NCI-H2171 (cell line): ENCODE data around the gene CPVL.
A peak's percentile ranks its signal among the peaks of the same experiment; 100 is the strongest.

Experiments
- DNase-seq: peaks from one replicate; lab custom pipeline; 2025; lab: John Stamatoyannopoulos, UW

Gene CPVL

DNA sequence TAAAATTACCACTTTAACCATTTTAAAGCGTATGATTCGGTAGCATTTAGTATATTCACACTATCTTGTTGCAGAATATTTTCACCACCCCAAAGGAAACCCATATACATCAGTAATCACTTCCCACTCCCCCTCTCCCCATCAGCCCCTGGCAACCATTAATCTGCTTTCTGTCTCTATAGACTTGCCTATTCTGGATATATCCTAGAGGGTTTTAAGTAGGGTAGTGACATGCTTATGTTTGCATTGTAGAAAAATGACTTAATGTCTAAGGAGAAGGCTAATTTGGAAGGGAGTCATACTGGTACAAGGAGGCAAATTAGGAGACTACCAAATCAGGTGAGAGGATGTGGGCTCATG lies 145.6 kb downstream of the CPVL start:
- no peak for DNase-seq

DNA sequence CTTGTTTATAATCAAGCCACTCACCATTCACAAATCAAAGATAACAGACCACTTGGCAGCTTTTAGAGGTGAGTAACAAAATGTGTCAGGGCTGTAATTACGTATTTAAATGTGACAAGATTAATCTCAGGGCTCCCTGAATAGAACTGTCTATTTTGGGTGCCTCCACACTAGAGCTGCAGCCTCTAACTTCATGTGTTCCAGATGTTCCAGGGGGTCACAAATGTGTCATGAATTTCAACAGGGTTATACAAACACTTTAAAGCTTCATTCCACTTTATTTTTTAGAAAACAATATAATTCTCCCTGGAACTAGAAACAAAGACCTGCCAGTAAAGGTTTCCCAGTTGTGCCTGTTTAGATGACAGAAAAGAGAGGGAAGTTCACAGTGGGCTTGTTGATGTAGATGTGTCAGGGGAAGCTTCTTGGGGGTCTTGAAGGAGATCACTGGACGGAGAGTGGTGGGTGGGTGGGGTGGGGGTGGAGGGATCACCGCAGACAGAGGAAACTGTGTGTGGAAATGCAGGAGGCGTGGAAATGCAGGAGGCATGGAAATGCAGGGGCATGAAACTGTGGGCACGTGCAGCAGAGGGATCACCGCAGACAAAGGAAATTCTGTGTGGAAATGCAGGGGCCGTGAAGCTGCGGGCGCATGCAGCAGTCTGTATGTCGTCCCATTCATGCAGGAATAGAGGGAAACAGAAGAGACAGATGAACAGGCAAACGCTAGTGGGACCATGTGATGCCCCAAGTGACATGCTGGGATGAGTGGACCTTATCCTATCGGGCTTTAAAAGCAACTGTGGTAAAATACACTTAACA lies 146.2 kb downstream of the CPVL start:
- DNase-seq = no peak

DNA sequence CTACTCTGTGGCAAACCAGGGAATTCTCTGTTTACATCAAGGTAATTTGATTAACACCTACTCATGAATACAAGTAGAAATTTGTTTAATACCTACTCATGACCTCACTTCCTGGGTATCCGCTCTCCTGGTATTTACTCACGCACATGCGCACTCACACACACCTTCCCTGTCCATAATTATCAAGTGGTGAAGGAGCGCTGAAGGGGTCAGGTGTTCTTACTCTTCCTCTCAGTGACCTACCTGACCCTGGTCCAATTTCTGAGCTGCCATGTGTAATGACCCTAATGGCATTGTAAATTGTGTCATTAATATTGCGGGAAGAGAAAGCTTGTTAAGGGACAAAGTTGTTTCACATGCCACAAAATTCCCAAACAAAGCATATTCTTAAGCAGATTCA lies 146.9 kb downstream of the CPVL start:
- no peak for DNase-seq

DNA sequence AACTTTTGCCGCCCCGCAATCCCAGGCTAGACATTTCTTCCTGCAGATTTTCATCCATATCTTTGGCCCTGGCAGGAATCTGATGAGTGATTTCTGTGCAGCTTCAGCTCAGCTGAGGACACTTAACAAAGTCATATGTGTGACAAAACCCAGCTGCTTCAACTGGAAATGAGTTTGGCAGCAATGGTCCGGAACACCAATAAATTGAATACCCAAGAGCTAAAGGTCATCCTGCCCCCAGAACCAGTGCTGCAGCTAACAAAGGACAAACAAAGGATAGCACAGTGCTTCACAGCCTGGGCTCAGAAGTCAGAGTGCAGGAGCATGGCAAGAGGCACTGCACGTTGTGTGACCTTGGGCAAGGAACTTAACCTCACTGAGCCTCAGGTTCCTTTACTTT lies 148.2 kb downstream of the CPVL start:
- no peak for DNase-seq

DNA sequence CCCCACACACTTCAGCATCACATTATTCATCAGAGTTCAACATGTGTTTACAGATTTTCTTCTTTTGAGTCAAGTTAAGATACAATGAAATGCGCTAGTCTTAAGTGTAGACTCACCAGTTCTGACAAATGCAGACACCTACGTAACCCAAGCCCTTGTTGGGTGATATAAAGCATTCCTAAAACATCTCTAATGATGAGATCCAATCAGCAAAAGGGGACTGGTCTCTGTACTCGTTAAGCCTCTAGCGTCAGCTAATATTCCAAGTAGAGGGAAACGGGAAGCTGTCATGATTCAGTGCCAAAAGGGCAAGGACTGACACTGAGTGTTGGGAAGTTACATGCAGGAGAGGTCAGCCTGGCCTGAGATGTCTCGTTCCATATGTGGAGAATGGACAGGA lies 149.5 kb downstream of the CPVL start:
- DNase-seq = no peak

DNA sequence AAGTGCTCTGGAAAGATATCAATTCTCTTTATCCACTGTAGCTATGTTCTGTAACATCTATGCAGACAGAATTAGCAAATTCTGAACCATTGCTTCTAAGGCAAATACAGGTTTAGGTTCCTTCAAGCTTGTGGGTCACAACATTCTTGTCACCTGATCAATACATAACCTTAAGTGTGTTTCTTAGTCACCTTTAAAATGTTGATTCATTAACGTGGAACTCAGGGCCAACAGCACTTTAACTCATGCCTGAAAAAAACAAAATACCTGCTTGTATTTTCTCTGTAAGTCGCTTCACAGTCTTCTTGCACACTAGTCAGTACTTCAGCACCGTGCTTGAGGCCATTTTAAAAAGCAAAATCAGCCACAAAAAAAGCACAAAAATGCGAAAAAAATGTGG lies 153.0 kb downstream of the CPVL start:
- DNase-seq = no peak

DNA sequence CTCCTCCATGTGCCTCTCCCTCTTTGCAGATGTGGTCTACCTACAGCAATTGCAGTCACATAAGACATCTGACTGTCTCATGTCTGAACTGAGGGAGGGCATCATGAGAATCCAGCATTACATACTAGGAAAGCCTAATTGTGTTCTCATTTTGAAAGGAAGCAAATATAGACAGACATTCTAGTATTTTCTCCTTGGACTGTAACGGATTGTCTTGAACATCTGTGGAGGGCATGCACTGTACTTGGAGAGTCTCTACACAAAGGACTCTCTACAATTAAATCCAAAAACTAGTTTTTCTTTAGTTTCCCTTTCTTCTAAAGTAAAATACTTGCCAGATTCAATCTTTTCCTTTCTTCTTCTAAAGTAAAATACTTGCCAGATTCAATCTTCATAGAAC lies 153.5 kb downstream of the CPVL start:
- no peak for DNase-seq

DNA sequence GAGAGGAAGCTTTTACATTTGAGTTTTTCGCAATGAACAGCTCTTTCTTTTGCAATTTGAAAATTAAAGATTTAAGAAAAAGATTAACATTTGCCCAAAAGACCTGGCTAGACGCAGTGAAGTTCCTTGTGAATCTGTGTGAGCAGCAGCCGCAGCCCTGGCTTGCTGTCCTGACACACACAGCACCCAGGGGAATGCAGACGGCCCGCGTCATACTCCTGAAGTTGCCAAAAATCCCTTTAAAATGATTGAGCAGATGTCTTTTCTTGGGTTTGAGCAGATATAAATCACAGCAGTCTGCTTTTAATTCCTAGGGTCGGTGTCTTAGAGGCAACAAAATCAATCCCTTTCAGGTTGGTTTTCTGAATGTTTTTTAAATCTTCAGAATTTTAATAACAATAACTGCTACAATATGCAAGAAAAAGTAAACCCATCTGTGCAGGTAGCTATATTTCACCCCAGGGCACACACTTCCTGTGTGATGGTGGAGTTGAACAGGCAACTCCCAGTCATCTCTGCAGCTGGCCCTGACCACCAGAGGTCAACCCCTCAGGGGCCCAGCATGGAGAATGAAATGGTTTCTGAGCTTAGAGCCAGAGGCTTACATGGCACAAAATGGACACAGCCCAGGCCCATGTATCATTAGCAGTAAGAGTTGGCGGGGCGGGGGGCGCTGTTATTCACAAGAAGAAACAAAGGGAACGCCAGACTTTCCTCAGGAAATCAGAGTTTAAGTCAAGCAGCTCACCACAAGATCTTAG lies 156.0 kb downstream of the CPVL start:
- peak; percentile 69 for DNase-seq

DNA sequence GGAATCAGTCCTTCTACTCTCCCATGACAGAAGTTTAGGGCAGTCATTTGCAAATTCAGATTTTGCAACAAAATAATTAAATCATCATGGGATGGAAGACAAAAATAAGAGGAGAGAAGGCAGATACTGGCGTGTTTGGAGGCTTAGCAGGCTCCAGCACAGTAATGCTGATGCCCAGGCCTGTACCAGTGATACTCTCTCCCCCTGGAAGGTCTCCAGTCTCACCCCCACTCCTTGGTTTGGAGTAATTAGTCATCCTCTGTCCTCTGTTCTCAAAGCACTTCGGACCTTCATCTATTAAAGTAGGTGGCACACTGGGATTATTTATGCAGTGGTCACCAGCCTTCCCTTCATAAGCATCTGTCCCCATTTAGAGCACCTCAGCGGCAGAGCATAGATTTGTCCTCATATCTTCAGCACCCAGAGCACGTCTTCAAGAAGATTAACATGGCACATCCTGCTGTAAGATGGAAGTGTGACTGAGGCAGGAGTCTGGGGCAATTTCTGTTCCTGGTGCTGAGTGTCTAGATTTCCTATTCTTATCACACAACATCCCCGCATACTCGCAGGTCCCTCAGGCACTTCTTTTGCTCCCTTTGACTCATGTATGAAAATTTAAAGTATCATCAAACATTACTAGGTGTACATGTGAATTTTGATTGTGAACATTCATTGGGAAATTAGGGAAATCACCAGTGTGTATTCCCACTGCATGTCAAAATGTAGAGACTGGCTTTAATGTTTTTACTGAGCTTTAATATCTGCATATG lies 156.9 kb downstream of the CPVL start:
- no peak for DNase-seq

DNA sequence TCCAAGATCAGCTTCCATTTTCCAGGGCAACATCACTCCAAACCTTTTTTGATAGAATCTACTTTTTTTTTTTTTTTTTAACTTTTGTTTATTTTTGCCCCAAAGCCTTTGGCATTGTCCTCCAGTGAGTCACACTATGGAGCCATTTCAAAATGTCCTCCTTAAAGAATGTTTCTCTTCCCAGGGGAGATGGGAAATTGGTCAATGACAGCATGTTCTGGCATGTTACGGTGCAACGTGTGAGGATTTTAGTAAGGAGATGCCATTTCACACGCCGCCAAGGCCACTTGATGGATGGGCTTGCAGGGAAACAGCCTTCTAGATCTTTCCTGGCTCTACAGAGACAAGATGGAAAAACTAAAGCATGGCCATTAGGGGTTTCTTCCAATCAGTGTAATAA lies 157.5 kb downstream of the CPVL start:
- no peak for DNase-seq

DNA sequence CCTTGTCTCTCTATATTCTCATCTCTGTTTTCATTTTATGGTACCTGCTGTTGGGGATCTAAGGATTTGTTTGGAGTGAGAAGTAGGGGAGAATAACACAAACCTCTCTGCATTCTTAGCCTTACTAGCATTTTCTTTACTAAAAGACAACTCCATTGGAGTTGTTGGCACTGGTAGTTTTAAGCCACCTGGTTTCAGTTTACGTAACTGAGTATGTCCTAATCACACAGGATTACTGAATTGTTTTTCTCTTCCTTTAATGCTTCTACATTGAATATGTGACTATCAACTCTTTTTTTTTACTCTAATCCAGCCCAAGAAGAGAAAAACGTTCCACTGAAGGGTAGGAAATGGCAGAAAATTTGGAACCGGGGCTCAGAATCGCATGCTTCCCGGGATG lies 158.2 kb downstream of the CPVL start:
- DNase-seq = no peak

DNA sequence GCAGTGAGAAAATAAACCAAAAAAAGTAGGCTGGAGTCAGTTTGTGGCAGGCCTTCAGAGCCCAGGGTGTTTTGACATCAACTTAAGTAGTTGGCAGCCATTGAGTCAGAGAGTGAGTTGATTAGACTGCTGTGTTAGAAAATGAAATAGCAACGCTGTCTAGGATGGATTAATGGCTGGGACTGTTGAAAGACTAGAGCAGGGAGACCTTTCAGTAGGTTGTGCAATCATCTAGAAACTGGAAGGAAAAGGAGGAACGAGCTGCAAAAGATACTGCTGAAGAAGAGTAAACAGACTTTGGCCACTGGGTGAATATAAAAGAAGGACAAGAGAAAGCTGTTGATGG lies 159.6 kb downstream of the CPVL start:
- no peak for DNase-seq

DNA sequence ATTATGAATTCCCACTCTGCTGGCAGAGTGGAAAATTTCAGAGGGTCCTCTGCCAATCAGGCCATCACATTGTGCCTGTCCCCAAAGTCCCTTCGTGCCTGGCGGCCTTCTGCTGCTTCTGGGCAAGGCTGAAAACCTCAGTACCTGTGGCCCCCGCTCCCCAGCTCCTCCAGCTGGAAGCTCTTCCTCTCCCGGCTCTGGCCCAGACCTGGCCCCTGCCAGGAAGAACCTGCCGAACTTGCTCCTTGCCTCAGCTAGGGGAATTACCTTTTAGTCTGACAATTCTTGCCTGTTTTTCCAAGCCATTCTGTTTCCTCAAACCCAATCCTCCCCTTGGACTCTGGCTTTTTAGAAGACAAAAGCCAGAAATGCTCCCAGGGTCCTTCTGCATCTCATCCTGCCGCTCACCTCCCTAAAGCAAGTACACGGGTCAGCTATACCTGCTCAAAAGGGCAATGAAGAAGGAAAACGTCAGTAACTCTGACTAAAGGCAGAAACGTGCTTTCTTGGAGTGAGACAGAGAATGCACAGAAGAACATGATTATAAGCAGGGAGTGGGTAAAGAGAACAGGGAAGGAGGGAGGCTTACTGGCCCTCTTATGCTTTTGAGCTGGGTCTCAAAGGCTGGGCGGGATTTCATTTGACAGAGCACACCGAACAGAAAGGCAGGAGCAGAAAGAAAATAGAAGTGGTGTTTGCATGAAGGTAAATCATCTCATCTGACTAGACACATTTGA lies 160.1 kb downstream of the CPVL start:
- DNase-seq = no peak

DNA sequence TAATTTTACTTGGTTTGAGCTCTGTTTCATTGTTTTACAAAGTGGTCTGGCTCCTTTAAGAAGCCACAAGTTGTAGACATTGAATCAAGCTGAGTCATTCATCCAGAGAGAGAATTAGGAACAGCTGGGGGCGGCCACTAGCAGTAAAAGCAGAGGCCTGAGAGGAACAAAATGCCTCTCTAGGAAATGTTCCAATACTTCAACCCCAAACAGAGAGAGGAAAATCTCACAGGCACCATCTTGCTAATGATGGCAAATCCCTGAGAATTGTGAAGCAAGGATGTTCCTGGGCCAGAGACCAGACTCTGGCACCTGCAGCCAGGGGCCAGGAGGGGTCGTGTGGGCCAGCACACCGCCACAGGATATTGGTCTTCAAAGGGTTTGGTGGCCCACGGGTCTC lies 161.7 kb downstream of the CPVL start:
- DNase-seq = peak; percentile 5

DNA sequence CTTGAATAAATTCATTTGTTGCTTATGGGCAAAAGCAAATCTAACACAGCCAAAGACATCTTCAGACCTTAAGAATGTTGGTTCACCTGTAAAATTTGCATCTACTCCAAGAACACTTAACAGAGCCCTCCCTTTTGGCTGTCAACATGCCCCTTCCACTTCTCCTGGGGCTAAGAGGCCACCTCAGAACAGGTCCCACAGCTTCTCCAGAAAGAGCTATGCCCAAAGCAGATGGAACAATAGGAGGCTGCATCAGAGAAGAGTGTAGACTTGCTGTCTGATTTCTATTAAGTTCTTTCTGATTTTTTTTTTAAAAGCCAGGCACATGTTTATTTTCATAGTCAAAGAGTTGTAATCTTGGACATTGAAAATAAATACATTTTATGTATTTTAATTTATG lies 162.1 kb downstream of the CPVL start:
- no peak for DNase-seq

DNA sequence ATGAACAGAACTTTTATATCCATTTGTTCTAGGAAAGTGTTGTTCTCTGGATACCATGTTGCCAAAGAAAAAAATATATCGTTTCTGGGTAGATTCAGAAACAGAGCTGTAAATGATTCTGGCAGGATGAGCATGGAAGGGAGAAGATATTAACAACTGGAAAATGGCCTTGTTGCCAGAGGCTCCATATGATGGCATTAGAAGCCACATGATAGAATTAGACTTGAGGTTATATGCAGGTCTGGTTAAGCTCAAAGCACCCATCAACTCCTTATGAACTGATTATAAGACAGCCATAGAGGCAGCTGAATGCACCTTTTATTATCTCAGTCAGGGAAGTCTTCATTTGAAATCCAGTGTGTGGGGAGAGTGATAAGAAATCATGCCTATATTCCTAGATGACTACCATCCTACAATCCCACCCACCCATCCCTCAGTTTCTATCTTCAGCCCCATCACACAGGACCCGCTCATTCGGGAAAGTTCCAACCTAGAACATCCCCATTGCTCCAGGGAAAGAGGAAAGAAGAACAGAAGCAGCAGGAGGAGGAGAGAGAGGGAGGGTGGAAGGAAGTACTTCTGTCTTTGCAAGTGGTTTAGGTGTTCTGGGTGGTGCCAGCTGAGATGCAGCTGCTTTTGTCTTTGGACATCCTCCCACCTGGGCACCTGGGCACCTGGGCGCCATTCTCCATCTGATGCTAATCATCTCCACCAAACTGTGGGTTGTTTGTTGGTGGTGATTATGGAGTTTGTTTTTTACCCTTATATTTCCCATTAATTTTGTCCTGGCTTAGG lies 162.7 kb downstream of the CPVL start:
- DNase-seq = no peak

DNA sequence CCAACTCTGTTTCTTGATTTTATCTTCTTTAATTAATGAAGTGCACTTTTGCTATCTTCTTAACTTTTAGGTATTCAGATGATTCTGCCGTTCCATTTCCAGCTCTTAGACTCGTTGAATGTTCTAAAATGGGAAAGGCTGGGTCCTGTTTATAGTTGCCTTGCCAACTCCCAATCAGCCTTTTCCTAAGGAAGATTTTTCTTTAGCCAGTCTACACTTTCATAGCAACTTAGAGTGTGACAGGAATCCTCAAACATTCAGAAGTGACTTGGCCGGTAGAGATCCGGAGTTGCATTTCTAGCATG lies 165.2 kb downstream of the CPVL start:
- DNase-seq = no peak

DNA sequence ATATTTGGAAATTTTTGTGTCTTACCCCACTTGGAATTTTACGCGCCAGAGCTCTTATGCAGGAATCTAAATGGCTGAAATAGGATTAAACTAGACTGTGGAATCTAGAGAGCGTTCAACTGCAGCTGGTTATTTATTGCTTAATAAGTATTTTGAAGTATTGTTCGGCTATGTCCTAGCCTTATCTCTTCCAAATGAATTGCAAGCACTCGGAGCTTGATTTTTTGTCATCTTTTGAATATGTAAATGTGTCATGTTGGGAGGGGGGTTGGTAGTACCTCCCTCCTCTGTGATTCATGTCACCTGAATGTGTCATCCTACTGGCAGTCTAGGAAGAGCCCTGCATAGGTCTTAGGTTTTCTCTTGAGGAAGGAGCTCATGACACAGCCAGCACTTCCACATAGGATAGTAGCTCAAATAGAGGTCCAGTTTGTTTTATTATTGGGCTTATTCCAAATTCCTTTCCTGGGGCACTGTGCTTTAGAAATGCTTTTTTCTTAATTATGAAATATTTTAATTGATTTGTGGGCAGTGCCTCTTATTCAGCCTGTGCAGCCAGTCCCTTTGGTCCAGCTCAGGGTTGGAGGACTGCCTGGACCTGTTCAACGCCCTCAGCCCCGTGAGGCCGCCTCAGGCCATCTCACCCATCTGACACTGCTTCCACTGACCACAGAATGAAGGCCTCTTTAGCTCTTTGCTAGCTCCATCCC lies 165.7 kb downstream of the CPVL start:
- DNase-seq = no peak

DNA sequence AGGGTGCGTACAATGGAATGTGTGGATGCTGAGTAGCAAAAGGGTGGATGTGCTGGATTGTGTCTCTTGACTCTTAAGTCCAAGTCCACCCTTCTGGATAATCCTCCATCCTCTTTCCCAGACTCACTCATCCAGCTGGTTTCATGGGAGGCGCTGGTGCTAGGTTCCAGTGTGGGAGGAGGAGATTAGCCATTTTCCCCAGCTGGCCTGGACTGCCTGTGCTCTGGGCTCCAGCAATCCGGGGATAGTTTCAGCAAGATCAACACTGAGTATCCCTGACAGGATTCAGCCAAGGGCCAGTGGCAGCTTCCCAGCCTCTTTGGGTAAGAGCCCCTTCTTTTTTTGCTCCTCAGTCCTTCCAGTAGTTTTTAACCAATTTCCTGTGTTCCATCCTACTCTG lies 166.6 kb downstream of the CPVL start:
- DNase-seq = no peak

DNA sequence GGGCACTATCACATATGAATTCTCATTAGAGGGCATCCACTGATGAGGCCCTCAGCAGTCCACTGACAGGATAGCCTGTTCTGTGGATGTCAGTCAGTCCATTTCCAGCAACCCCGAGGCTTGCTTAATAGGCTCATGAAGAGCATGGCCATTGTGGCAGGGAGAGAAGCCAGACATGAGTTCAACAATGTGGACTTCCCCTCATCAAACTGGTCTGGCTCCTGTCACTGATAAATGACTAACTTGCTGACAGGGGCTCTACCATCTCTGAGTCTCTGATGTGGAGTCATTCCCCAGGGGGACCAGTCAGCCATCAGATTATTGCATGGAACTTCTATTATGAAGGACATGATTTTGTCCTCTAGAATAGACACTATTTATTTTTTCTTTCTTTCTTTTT lies 168.5 kb downstream of the CPVL start:
- DNase-seq = no peak

DNA sequence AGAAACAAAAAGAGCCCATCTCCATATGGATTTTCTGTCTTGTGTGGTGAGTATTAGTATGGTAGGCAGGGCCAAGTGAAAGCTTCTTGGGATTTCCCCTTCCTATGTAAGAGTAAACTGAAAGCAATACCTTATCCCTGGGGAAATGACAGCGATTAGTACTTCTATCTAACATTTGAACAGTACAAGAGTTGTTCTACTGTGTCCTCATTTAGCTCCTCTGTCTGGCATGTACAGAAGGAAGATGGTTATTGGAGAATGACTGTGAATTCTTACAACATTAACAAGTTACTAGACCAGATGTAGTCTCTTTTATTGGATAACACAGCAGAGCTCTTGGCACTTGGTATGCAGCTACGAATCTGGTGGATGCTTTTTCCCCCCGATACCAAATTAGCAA lies 170.3 kb downstream of the CPVL start:
- no peak for DNase-seq
